ENCODE measurements around the gene CLINT1.

DNA sequence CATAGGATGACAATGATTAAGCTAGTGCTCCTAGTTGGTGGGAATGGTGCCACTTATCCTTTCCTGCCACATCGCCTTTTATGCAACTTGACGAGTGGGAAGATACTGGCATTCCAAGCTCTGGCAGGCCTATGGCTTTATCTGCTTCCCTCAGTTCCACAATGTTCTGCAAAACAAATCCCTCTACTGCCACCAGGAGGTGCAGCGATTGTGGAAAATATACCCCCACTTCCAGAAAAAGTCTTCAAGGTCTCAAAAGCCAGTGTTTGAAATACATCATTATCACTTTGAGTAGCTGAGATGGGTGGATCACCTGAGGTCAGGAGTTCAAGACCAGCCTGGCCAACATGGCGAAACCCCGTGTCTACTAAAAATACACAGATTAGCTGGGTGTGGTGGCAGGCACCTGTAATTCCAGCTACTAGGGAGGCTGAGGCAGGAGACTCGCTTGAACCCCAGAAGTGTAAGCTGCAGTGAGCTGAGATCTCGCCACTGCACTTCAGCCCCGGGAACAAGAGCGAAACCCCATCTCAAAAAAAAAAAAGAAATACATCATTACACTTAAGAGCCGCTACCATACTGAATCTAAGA, 3.4 kb downstream of the CLINT1 start:
- TF ChIP-seq, protein P1, sequence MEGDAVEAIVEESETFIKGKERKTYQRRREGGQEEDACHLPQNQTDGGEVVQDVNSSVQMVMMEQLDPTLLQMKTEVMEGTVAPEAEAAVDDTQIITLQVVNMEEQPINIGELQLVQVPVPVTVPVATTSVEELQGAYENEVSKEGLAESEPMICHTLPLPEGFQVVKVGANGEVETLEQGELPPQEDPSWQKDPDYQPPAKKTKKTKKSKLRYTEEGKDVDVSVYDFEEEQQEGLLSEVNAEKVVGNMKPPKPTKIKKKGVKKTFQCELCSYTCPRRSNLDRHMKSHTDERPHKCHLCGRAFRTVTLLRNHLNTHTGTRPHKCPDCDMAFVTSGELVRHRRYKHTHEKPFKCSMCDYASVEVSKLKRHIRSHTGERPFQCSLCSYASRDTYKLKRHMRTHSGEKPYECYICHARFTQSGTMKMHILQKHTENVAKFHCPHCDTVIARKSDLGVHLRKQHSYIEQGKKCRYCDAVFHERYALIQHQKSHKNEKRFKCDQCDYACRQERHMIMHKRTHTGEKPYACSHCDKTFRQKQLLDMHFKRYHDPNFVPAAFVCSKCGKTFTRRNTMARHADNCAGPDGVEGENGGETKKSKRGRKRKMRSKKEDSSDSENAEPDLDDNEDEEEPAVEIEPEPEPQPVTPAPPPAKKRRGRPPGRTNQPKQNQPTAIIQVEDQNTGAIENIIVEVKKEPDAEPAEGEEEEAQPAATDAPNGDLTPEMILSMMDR (IDR thresholded peaks at IDR 0.05): peak; percentile 27 to 61 (median 39)
- TF ChIP-seq POLR2A (IDR thresholded peaks at IDR 0.05): no peak
- TF ChIP-seq POLR2AphosphoS5 (IDR thresholded peaks at IDR 0.05): no peak

All from breast epithelium (tissue), 3 donors.